Kidney epithelial cell (primary cell): ENCODE measurements around the gene CIB1. TPM values are rescaled to one million over a fixed set of nuclear protein-coding genes. Genes with fewer than 3 reads are reported as not detected.
A peak's percentile ranks its signal among the peaks of the same experiment; 100 is the strongest.
"Not testable (repeated sequence)": the region's sequence is repeated elsewhere in the genome, so short reads cannot be mapped to it uniquely, and the experiment has no call there.

Experiments
- DNase-seq: peaks from one replicate; pipeline ENCODE4 v3.0.0-alpha.2; 2010; ENCODE audit warnings: low read depth
- H3K27me3 ChIP-seq: 2 replicates; pipeline ENCODE4 v1.6.0; 2011; ENCODE audit warnings: low read length; ENCODE audit not compliant: control insufficient read depth, insufficient read depth
- H3K36me3 ChIP-seq: 2 replicates; pipeline ENCODE4 v1.5.1; 2011; ENCODE audit warnings: low read length; ENCODE audit not compliant: control insufficient read depth, insufficient read depth
- H3K4me3 ChIP-seq: 2 replicates; pipeline ENCODE4 v1.5.1; 2011; ENCODE audit warnings: low read depth, mild to moderate bottlenecking, control low read depth, low read length
- total RNA-seq: library from RNA; depleted of rRNA; stranded (reverse); fragments of >200 nt; gene quantifications from 2 replicates; pipeline ENCODE4 v1.2.3, GENCODE V29; 2015
- TF ChIP-seq, protein P1 (sequence below): IDR thresholded peaks from 2 replicates; pipeline ENCODE4 v1.5.1; 2011; ENCODE audit warnings: mild to moderate bottlenecking, moderate library complexity, low read length, control low read depth, inconsistent platforms; ENCODE audit not compliant: insufficient read depth, poor library complexity, severe bottlenecking

CIB1 gene
- total RNA-seq, 1 donor from 2014 or later, result 33.6 TPM

GRCh38 chr15:90266485-90266884 lies 32.7 kb upstream of the CIB1 start:
- no peak for DNase-seq
- peak overlapping the region; percentile 71 for H3K4me3 ChIP-seq
- TF ChIP-seq, protein P1, sequence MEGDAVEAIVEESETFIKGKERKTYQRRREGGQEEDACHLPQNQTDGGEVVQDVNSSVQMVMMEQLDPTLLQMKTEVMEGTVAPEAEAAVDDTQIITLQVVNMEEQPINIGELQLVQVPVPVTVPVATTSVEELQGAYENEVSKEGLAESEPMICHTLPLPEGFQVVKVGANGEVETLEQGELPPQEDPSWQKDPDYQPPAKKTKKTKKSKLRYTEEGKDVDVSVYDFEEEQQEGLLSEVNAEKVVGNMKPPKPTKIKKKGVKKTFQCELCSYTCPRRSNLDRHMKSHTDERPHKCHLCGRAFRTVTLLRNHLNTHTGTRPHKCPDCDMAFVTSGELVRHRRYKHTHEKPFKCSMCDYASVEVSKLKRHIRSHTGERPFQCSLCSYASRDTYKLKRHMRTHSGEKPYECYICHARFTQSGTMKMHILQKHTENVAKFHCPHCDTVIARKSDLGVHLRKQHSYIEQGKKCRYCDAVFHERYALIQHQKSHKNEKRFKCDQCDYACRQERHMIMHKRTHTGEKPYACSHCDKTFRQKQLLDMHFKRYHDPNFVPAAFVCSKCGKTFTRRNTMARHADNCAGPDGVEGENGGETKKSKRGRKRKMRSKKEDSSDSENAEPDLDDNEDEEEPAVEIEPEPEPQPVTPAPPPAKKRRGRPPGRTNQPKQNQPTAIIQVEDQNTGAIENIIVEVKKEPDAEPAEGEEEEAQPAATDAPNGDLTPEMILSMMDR, result no peak
- no peaks in the 10 kb centered on the region for H3K36me3 ChIP-seq
- H3K27me3 ChIP-seq, result no peaks in the 10 kb centered on the region

DNA sequence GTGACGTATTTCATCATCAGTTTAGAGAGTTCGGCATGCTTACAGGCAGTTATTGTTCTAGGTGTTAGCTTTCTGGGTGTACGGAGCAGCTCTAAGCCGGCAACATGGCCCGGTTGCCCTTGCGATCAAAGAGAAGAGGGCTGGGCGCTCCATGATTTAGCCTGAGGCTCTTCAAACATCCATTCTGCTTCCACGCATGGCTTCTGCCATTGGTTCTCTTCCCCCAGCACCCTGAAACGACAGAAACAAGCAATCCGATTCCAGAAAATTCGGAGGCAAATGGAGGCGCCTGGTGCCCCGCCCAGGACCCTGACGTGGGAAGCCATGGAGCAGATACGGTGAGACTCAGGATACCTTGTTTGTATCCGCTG lies 32.3 kb upstream of the CIB1 start:
- DNase-seq, result no peak
- Histone ChIP-seq H3K27me3 (no peaks in the 10 kb centered on the region), H3K36me3 (no peaks in the 10 kb centered on the region), H3K4me3 (peak overlapping the region; percentile 71)
- TF ChIP-seq, protein P1, result no peak

DNA sequence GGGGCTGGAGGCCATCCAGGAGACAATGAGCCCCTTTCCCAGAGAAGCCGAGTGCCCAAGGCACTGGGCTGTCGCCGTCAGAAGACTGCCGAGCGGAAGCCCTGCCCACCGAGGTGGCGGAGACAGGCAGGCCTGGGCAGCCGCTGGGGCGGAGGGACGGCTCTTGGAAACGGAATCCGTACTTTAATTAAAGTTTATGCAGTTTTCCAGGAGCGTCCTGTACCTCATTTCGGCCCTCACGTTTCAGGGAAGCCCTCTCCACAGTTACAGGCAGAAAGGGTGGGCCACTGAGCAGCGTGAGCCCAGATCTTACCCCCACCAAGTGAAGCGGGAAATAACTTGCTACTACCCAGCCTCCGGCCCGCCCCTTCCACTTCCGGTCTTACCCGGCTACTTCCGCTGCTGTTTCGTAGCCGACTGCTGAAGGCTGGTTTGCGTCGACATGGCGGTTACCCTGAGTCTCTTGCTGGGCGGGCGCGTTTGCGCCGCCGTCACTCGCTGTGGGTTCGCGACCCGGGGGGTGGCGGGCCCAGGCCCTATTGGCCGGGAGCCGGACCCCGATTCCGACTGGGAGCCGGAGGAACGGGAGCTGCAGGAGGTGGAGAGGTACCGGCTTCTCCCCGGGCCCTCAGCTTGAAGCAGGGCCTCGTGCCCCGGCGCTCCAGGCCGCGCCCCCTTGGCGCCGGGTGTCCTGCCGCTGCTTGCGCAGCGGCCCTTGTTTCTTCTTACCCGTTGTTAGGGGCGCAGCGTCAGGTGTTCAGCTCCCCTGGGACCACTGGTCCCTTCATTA lies 31.7 kb upstream of the CIB1 start, which contains the start of gene NGRN:
NGRN (plus strand) TSS at position 402 of the 790 bp plus-strand sequence; CDS start at position 443, 41 bp downstream.
- Histone ChIP-seq H3K36me3 (no peaks in the 10 kb centered on the region), H3K27me3 (no peaks in the 10 kb centered on the region), H3K4me3 (peak within 1 kb of the TSS; percentile 71)
- TF ChIP-seq, protein P1, result no peak
- DNase-seq, result peak; percentile 63

- Histone ChIP-seq H3K36me3 (no peaks in the 10 kb centered on the region), H3K4me3 (peak overlapping the region; percentile 71), H3K27me3 (no peaks in the 10 kb centered on the region)
- TF ChIP-seq, protein P1, result no peak
- no peak for DNase-seq
Measured at GRCh38 chr15:90264671-90265070, 30.9 kb upstream of the CIB1 start.

DNA sequence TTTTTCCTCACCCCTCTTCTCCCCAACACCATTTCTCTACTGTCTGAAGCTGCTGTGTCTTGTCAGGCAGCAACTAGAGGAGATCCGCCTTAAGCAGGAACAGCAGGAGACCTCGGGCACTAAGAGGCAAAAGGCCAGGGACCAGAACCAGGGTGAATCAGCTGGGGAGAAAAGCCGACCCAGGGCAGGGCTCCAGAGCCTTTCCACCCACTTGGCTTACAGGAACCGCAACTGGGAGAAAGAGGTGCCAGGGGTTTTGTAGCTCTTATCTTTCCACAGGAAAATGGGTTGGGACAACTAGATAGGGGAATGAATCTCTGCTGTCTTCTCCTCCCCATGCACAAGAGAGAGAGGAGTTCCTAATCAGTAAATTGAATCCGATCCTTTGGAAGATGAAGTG lies 28.7 kb upstream of the CIB1 start:
- Histone ChIP-seq H3K36me3 (no peaks in the 10 kb centered on the region), H3K4me3 (no peak overlapping the region), H3K27me3 (no peaks in the 10 kb centered on the region)
- DNase-seq, result no peak
- TF ChIP-seq, protein P1, result no peak

DNA sequence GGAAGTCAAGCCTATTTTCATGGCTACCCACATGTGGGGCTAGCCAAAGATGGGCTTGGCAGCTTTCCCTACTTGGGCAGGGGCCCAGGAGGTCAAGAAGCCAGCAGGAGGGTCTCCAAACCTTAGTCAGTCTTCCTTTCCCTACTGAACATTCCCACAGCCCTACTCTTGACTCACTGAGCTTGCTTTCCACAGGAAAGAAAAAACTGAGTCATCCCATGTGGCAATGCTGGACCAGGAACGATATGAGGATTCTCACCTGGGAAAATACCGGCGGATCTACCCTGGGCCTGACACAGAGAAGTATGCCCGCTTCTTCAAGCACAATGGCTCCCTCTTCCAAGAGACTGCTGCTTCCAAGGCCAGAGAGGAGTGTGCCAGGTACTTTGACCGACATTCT lies 28.1 kb upstream of the CIB1 start:
- Histone ChIP-seq H3K27me3 (no peaks in the 10 kb centered on the region), H3K36me3 (no peaks in the 10 kb centered on the region), H3K4me3 (no peak overlapping the region)
- TF ChIP-seq, protein P1, result no peak
- no peak for DNase-seq

GRCh38 chr15:90260731-90261130 lies 27.0 kb upstream of the CIB1 start:
- H3K36me3 ChIP-seq, DNase-seq, H3K4me3 ChIP-seq, H3K27me3 ChIP-seq: not testable (repeated sequence)
